GM12878 (cell line): ENCODE measurements around the gene CD248. TPM values are rescaled to one million over a fixed set of nuclear protein-coding genes. Genes with fewer than 3 reads are reported as not detected.

Source experiments
- ATAC-seq: fragments of 200-7000 bp; cut with Tn5 transposase; 3 replicates; pipeline ENCODE4 v1.9.1; 2020; ENCODE audit warnings: mild to moderate bottlenecking, moderate library complexity
- BruUV-seq: library from RNA; stranded (reverse); fragments of 400-500 nt; replicated peaks from 2 replicates; lab custom pipeline; 2021; lab: Mats Ljungman, UMichigan
- CTCF ChIA-PET: fragments of 300-600 bp; sonication (Branson Sonifier 250); formaldehyde crosslinking; extraction: SDS; loops from one replicate; lab custom pipeline; 2021; ENCODE audit warnings: inconsistent platforms; lab: Yijun Ruan, JAX
- POLR2A ChIA-PET: fragments of 350-600 bp; formaldehyde crosslinking; extraction: SDS; loops from one replicate; lab custom pipeline; 2021; ENCODE audit warnings: inconsistent platforms; lab: Charles Lee
- RAD21 ChIA-PET: fragments of 300-600 bp; sonication (Branson Sonifier 250); formaldehyde crosslinking; loops from one replicate; lab custom pipeline; 2023; ENCODE audit warnings: antibody characterized with exemption; ENCODE audit not compliant: unreplicated experiment; lab: Charles Lee
- SMC1A ChIA-PET: fragments of 300-600 bp; sonication (Branson Sonifier 250); formaldehyde crosslinking; loops from one replicate; lab custom pipeline; 2023; ENCODE audit not compliant: unreplicated experiment, uncharacterized antibody; lab: Charles Lee
- DNase-seq: peaks from one replicate; pipeline ENCODE4 v3.0.0-alpha.2; 2011; ENCODE audit warnings: low read depth, low spot score
- FAIRE-seq: peaks from 3 replicates; lab custom pipeline; 2011; peaks lifted over from hg19 to GRCh38; lab: Jason Lieb, UNC
- H2AFZ ChIP-seq: 2 replicates; pipeline ENCODE4 v1.6.0; 2011; ENCODE audit warnings: low read depth, low read length, control low read depth; ENCODE audit not compliant: control insufficient read depth
- H3K27ac ChIP-seq: 2 replicates; pipeline ENCODE4 v1.5.1; 2011; ENCODE audit warnings: control low read depth; ENCODE audit not compliant: control insufficient read depth, insufficient read depth
- H3K27me3 ChIP-seq, 2 experiments: replicated peaks in 1 of 2; 2 replicates each; pipeline versions ENCODE4 v1.6.0 to v1.6.1; 2011; ENCODE audit warnings: low read length in 1 of 2; ENCODE audit not compliant: control insufficient read depth in 2 of 2, insufficient read depth in 2 of 2
- H3K36me3 ChIP-seq, 2 experiments: 2 replicates each; pipeline ENCODE4 v1.5.1; 2011; ENCODE audit warnings: low read length in 1 of 2; ENCODE audit not compliant: control insufficient read depth in 2 of 2, insufficient read depth in 2 of 2
- H3K4me1 ChIP-seq: 2 replicates; pipeline ENCODE4 v1.6.1; 2011; ENCODE audit warnings: mild to moderate bottlenecking, low read length, moderate library complexity, mixed read lengths; ENCODE audit not compliant: control insufficient read depth, insufficient read depth
- H3K4me2 ChIP-seq: 2 replicates; pipeline ENCODE4 v1.6.0; 2011; ENCODE audit warnings: control low read depth; ENCODE audit not compliant: control insufficient read depth, insufficient read depth
- H3K4me3 ChIP-seq: fragments of 200-600 bp; sonication (generic); 2 replicates; pipeline ENCODE4 v1.5.1; 2016
- H3K79me2 ChIP-seq: 2 replicates; pipeline ENCODE4 v1.6.0; 2011; ENCODE audit warnings: low read length; ENCODE audit not compliant: control insufficient read depth, insufficient read depth
- H3K9ac ChIP-seq: 2 replicates; pipeline ENCODE4 v1.8.0; 2011; ENCODE audit warnings: low read length, control low read depth, mixed read lengths; ENCODE audit not compliant: control insufficient read depth, insufficient read depth
- H3K9me3 ChIP-seq: replicated peaks from 3 replicates; pipeline ENCODE4 v1.5.1; 2011; ENCODE audit warnings: mild to moderate bottlenecking, low read length; ENCODE audit not compliant: control insufficient read depth, insufficient read depth
- H4K20me1 ChIP-seq: 2 replicates; pipeline ENCODE4 v1.6.0; 2011; ENCODE audit not compliant: control insufficient read depth, insufficient read depth
- EP300 ChIP-seq, 2 experiments: fragments of 150-350 bp in 1 of 2; IDR thresholded peaks; 2 replicates each; pipeline ENCODE4 v1.6.1; 2011 to 2012; ENCODE audit warnings: low read depth in 2 of 2, low read length in 2 of 2, borderline replicate concordance in 1 of 2, improper control_type of control experiment in 1 of 2, inconsistent platforms in 1 of 2; ENCODE audit not compliant: control insufficient read depth in 1 of 2
- POLR2A ChIP-seq: IDR thresholded peaks from 2 replicates; pipeline ENCODE4 v1.6.1; 2011; ENCODE audit warnings: low read depth, mild to moderate bottlenecking, low read length
- SUPT20H ChIP-seq: IDR thresholded peaks from 2 replicates; pipeline ENCODE4 v1.6.1; 2011; ENCODE audit warnings: low read depth, mild to moderate bottlenecking, low read length, moderate library complexity, borderline replicate concordance; ENCODE audit not compliant: control insufficient read depth
- WGBS: methylation state at CpG from one replicate; pipeline ENCODE4 v1.1.6; 2016; ENCODE audit warnings: low lambda C conversion rate; ENCODE audit not compliant: insufficient replicate concordance, insufficient coverage; ENCODE audit errors: missing lambda C conversion rate; 5-methylcytosine and 5-hydroxymethylcytosine counted together
- in situ Hi-C: fragments of 300-500 bp; cut with MboI; formaldehyde crosslinking; loops from 9 replicates; pipeline ENCODE4 v1.14.3; 2018; ENCODE audit warnings: mixed read lengths
- intact Hi-C: fragments of 100-400 bp; cut with micrococcal nuclease; formaldehyde crosslinking; loops from one replicate; pipeline ENCODE4 v1.14.2; 2022; ENCODE audit not compliant: unreplicated experiment
- polyA plus RNA-seq, 11 experiments: library from polyadenylated mRNA; depleted of rRNA in 4 of 11; unstranded in 6 of 11; stranded (reverse) in 5 of 11; fragments of >200 nt; fragmentation: Nextera tagmentation in 4 of 11; fragmentation: Illumina TruSeq in 1 of 11; extraction: Ambion mirVana in 4 of 11; extraction: Trizol in 1 of 11; gene quantifications; 1 replicate in 1 of 11; 2 replicates in 10 of 11; pipeline versions ENCODE4 v1.2.1 to v1.2.3, GENCODE V29; 2011 to 2016; ENCODE audit warnings: inconsistent platforms in 2 of 11, missing spikeins in 2 of 11, low read depth in 1 of 11
- total RNA-seq, 4 experiments: library from RNA; depleted of rRNA in 3 of 4; stranded (reverse); fragments of >200 nt in 3 of 4; fragmentation: Illumina TruSeq in 1 of 4; extraction: Trizol in 1 of 4; gene quantifications; 2 replicates each; pipeline versions ENCODE4 v1.2.1 to v1.2.3, GENCODE V29; 2013 to 2021
- TF ChIP-seq, protein P1 (sequence below): fragments of 450-650 bp; IDR thresholded peaks from 2 replicates; pipeline ENCODE4 v1.6.1; 2016; ENCODE audit warnings: mild to moderate bottlenecking

CD248 gene
- total and polyA plus RNA-seq, 10 of the 15 experiments (the other 5 are each of a cell fraction or from before 2014, with no cell fraction given) = 0.10 to 0.21 (median 0.20) TPM; not detected in 7

- CTCF ChIA-PET = interaction anchor here (0.8 to 3.3 kb wide), 5 partner anchors 8 to 59 kb away, joined by 3 to 29 read pairs (median 7); partner anchors contain the start of genes RIN1 and YIF1A
- intact Hi-C loops = no loop called here
These were observed 36.4 kb downstream of the CD248 start for GRCh38 chr11:66280428-66280827.

DNA sequence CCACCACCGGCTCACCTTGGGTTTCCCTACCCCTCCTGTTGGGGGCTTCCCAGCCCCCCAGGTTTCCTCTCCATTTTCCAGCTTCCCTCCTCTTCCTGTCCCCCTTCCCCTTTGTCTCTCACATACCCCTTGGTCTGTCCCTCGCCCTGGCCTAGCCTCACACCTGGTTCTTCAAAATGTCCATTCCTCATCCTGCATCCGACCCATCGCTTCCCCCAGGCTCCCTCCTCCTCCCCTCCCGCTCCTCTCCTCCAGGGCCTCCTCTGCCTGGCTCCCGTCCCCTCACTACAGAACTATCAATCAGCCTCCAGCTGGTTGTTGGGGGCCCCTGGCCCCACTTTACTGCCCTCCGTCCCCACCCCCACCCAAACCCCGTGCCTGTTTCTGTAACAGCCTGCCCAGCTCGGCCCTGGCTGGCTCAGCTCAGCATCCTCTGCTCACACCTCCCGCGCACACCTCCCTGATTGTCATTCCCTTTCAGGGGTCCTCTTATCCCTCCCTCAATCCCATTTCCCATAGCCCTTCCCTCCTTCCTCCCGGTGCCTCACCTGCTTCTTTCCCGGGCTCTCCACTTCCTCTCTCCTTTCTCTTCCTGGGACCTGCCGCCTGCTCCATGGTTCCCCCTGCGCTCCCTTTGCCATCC, 37.6 kb downstream of the CD248 start:
- Histone ChIP-seq H4K20me1 (no peaks in the 10 kb centered on the region; the same call in 1 of the 2 replicates), H3K4me2 (no peak overlapping the region), H3K27ac (no peak overlapping the region), H3K36me3 (peaks cover 5 to 16% of the 10 kb centered on the region in 2 experiments), H3K27me3 (no peaks in the 10 kb centered on the region), H3K9ac (no peak overlapping the region), H2AFZ (no peak overlapping the region), H3K4me1 (peaks cover 12% of the 10 kb centered on the region), H3K79me2 (no peaks in the 10 kb centered on the region), H3K9me3 (no peaks in the 10 kb centered on the region), H3K4me3 (no peak overlapping the region)
- no peak for TF ChIP-seq SUPT20H
- peak; percentile 55 for TF ChIP-seq POLR2A
- no peak for FAIRE-seq
- CTCF ChIA-PET = interaction anchor here (1.2 to 1.7 kb wide), 2 partner anchors 9 to 57 kb away, joined by 3 to 7 read pairs; partner anchors contain the start of gene YIF1A
- ATAC-seq = no peak
- intact Hi-C loops = no loop called here
- no TSS peak for BruUV-seq
- POLR2A ChIA-PET = interaction anchor here (0.6 to 2.0 kb wide), 2 partner anchors 10 to 223 kb away, joined by 3 to 7 read pairs; partner anchors contain the start of gene YIF1A
- SMC1A ChIA-PET = no interaction called here
- WGBS = 78% methylated on average over 11 of the region's 15 CpGs
- RAD21 ChIA-PET = interaction anchor here (1.0 kb wide), 1 partner anchor 24 kb away, joined by 4 read pairs; no protein-coding TSS in a partner anchor
- in situ Hi-C loops = no loop called here
- DNase-seq = no peak

More at GRCh38 chr11:66280428-66280827, 36.4 kb downstream of the CD248 start:
- Histone ChIP-seq H3K4me3 (no peak overlapping the region), H2AFZ (no peak overlapping the region), H3K27ac (no peak overlapping the region), H3K9me3 (no peaks in the 10 kb centered on the region), H3K4me1 (peaks cover 12% of the 10 kb centered on the region), H3K27me3 (no peaks in the 10 kb centered on the region), H3K9ac (no peak overlapping the region), H4K20me1 (no peaks in the 10 kb centered on the region; the same call in 1 of the 2 replicates), H3K36me3 (peaks cover 0 to 9% of the 10 kb centered on the region in 2 experiments), H3K4me2 (no peak overlapping the region), H3K79me2 (no peaks in the 10 kb centered on the region)
- RAD21 ChIA-PET = interaction anchor here (1.0 to 1.7 kb wide), 2 partner anchors 12 to 26 kb away, joined by 4 to 9 read pairs; partner anchors contain the start of gene RAB1B
- in situ Hi-C loops = no loop called here
- SMC1A ChIA-PET = interaction anchor here (1.0 to 3.4 kb wide), 2 partner anchors 9 to 13 kb away, joined by 3 to 10 read pairs; partner anchors contain the start of gene RAB1B
- ATAC-seq (no peak), FAIRE-seq (no peak), DNase-seq (no peak)
- POLR2A ChIA-PET = interaction anchor here (1.0 to 2.0 kb wide), 3 partner anchors 9 to 12 kb away, joined by 4 to 7 read pairs (median 5); partner anchors contain the start of genes RAB1B and YIF1A
- no TSS peak for BruUV-seq
- TF ChIP-seq POLR2A (peak; percentile 60), EP300 (IDR thresholded peaks at IDR 0.05; ENCODE audit: borderline replicate concordance in 1 of 2, control insufficient read depth in 1 of 2, low read depth in 2 of 2, low read length in 2 of 2) (no peak)
- TF ChIP-seq, protein P1, sequence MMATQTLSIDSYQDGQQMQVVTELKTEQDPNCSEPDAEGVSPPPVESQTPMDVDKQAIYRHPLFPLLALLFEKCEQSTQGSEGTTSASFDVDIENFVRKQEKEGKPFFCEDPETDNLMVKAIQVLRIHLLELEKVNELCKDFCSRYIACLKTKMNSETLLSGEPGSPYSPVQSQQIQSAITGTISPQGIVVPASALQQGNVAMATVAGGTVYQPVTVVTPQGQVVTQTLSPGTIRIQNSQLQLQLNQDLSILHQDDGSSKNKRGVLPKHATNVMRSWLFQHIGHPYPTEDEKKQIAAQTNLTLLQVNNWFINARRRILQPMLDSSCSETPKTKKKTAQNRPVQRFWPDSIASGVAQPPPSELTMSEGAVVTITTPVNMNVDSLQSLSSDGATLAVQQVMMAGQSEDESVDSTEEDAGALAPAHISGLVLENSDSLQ = peak; percentile 43; the same call in 1 of the 2 replicates
- 91% methylated on average over 8 of the region's 14 CpGs for WGBS
